ENCODE measurements around the gene CTNNBL1. TPM values are rescaled to one million over a fixed set of nuclear protein-coding genes. Genes with fewer than 3 reads are reported as not detected.

Gene CTNNBL1
- total RNA-seq, 1 experiment from 2014 or later, result 45.2 TPM

- Mint-ChIP-seq H3K27me3 (ENCODE audit: insufficient read depth, unreplicated experiment) (no peaks in the 10 kb centered on the region), H3K36me3 (ENCODE audit: insufficient read depth, unreplicated experiment) (no peaks in the 10 kb centered on the region), H3K4me1 (ENCODE audit: insufficient read depth, unreplicated experiment) (peaks cover 19% of the 10 kb centered on the region), H3K9me3 (ENCODE audit: unreplicated experiment) (no peaks in the 10 kb centered on the region), H3K4me3 (ENCODE audit: unreplicated experiment) (no peak overlapping the region), H3K27ac (ENCODE audit: low read depth, unreplicated experiment) (no peak overlapping the region)
- no peak for DNase-seq (ENCODE audit: unreplicated experiment)
- intact Hi-C loops (cut with micrococcal nuclease), result no loop called here
- CTCF ChIA-PET, result interaction anchor here (0.5 kb wide), 1 partner anchor 264 kb away, joined by 4 read pairs; no protein-coding TSS in a partner anchor
- POLR2A ChIA-PET, result no interaction called here
- BruUV-seq (replicated peaks), result no TSS peak
- no peak for TF ChIP-seq CTCF (IDR thresholded peaks at IDR 0.05; ENCODE audit: unreplicated experiment)
Observed at GRCh38 chr20:37920679-37921322, 227.0 kb downstream of the CTNNBL1 start.

- CTCF ChIA-PET, result no interaction called here
- intact Hi-C loops (cut with micrococcal nuclease), result no loop called here
- no TSS peak for BruUV-seq (replicated peaks)
- Mint-ChIP-seq H3K4me1 (ENCODE audit: insufficient read depth, unreplicated experiment) (peaks cover 12% of the 10 kb centered on the region), H3K4me3 (ENCODE audit: unreplicated experiment) (no peak overlapping the region), H3K9me3 (ENCODE audit: unreplicated experiment) (no peaks in the 10 kb centered on the region), H3K36me3 (ENCODE audit: insufficient read depth, unreplicated experiment) (no peaks in the 10 kb centered on the region), H3K27me3 (ENCODE audit: insufficient read depth, unreplicated experiment) (no peaks in the 10 kb centered on the region), H3K27ac (ENCODE audit: low read depth, unreplicated experiment) (no peak overlapping the region)
- DNase-seq (ENCODE audit: unreplicated experiment), result no peak
- TF ChIP-seq CTCF (IDR thresholded peaks at IDR 0.05; ENCODE audit: unreplicated experiment), result no peak
- POLR2A ChIA-PET, result no interaction called here
Observed at GRCh38 chr20:37921341-37921929, 227.6 kb downstream of the CTNNBL1 start.

Other genes starting within 250 kb of the CTNNBL1 start
- gene NNAT, start 172.8 kb upstream of the CTNNBL1 start, total RNA-seq (2022), result not detected in 2 replicates
- gene BLCAP, start 166.2 kb upstream of the CTNNBL1 start, total RNA-seq (2022), result 88.5 and 105 TPM in 2 replicates
- gene VSTM2L, start 209.1 kb downstream of the CTNNBL1 start, total RNA-seq (2022), result 15.6 and 16.4 TPM in 2 replicates